ENCODE results near the gene TNRC6C.
"Not testable (repeated sequence)": the region's sequence is repeated elsewhere in the genome, so short reads cannot be mapped to it uniquely, and the experiment has no call there.

Gene TNRC6C

DNA sequence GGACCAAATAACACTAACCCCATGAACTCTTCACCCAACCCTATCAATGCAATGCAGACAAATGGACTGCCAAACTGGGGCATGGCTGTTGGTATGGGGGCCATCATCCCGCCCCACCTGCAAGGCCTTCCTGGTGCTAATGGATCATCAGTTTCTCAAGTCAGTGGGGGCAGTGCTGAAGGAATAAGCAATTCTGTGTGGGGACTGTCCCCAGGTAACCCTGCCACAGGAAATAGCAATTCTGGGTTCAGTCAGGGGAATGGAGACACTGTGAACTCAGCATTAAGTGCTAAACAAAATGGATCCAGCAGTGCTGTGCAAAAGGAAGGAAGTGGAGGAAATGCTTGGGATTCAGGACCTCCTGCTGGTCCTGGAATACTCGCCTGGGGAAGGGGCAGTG, 91.1 kb downstream of the TNRC6C start:
- DNase-seq = no peak

DNA sequence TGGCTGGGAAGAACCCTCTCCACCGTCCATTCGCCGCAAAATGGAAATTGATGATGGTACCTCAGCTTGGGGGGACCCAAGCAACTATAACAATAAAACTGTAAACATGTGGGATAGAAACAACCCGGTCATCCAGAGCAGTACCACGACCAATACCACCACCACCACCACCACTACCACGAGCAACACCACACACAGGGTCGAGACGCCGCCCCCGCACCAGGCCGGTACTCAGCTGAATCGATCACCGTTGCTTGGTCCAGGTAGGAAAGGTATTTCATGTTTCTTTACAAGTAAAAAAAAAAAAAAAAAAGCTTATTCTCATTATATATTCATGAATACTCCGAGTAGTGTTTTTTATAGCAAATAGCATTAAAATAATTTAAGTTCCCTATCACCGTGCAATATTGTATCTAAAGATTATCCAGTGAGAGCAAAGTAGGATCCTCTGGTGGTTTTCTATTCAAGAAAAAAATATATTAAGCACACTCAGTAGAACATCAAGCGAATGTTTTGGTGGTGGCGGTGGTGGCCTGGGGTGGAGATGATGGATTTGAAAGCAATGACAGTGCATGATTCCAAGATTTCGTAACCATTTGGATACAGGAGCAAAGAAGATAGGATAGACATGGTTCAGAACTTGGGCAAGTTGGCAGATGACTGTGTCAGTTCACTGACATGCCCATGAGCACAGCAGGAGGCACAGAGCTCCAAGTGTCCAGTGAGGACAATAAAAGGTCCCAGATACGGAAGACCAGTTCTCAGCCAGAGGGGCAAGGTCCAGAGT, 92.9 kb downstream of the TNRC6C start:
- no peak for DNase-seq

DNA sequence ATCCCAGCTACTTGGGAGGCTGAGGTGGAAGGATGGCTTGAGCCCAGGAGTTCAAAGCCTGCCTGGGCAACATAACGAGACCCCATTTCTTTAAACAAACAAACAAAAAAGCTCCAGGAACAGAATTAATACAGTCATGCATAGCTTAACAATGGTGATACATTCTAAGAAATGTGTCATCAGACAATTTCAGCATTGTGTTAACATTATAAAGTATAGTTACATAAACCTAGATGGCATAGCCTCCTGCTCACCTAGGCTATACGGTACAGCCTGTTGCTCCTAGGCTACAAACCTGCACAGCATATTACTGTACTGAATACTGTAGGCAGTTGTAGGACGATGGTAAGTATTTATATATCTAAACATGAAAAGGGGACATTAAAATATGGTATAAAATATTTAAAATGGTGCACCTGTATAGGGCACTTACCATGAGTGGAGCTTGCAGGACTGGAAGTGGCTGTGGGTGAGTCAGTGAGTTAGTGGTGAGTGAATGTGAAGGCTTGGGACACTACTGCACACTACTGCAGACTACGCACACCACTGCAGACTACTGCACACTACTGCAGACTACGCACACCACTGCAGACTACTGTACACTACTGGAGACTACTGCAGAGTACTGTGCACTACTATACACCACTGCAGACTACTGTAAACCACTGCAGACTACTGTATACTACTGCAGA, 95.4 kb downstream of the TNRC6C start:
- no peak for DNase-seq

DNA sequence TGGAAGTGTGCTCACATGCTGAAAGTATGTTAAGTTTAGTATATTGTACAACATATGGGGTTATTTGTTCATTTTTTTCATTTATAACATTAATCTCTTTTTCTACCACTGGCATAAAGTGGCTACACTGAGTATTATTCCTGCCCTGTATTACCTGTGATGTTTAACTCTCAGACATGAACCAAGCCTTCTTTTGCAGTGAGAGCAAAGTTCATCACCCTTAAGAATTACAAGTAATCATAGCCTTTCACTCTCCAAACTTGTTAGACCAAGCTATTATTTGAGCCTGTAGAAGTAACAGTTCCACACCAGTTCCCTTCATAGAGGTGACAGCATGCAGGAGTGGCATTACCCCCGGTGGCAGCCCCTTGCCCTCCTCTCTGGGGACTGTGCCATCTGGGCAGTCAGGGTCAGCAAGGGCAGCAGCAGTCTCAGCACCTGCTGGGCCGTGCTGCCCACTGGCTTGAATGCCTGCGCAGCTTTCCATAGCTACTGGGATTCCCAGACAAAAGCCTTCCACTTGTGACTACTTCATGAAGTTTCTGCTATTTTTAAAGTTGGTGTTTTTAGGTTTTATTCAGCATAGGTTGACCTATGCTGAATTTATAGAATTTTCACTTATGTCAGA, 98.7 kb downstream of the TNRC6C start:
- no peak for DNase-seq

GRCh38 chr17:78058001-78058400, 99.5 kb downstream of the TNRC6C start:
- no peak for DNase-seq

DNA sequence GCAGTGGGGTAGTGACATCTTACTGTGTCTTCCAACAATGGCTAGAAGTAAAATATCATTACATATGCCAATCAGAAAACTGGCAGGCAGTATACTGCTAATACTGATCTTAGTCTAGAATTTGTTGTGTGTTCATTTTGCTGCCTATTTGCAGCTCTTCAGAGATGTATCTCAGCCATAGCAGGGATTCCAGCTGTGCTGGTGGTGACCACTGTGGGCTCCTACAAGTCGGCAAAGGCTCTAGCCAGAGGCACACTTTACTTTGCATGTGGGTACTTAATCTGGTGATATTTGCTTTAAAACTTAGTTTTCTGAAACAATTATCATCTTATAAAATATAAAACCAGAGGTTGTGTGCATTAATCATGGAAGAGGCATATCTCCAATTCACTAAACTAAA, 100.1 kb downstream of the TNRC6C start:
- no peak for DNase-seq

DNA sequence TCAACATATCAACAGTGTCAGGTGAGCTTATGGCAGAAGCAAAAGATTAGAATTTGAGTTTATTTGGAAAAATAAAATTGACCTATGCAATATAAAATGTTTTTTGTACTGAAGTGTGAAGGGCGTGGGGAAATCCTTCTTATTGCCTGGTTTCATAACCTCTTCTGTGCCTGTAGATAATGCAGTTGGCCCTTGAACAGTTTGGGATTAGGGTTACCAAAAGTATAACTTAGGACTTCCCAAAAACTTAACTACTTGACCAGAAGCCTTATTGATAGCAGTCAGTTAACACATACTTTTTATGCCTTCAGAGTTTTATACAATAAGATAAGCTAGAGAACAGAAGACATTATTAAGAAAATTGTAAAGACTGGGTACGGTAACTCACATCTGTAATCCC, 104.1 kb downstream of the TNRC6C start:
- no peak for DNase-seq

DNA sequence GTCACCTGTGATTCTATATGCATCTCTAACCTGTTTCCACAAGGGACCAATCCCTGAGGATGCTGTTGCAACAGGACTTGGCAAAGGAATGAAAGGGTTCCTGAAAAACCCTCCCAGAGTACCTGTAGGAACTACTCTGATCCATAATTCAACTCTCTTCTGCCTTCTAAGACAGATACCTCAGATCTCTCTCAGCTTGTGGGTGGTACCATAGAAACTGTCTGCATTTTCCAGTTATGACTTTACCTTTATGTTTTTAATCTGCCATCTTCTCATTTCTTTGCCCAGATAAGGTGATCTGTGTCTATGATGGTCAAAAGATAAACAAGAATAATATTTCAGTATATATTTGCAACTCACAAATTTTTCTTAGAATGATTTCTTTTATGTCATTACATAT, 105.0 kb downstream of the TNRC6C start:
- no peak for DNase-seq

DNA sequence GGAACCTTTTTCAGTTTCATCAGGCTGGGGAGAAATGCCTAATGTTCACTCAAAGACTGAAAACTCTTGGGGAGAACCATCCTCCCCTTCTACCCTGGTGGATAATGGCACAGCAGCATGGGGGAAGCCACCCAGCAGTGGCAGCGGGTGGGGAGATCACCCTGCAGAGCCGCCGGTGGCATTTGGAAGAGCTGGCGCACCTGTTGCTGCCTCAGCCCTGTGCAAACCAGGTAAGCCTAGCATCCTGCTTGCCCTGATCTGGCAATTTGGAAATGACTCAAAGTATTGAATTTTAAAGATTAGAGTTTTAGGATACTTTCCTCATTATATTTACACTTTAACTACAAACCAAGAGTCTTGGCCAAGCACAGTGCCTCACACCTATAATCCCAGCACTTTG, 106.2 kb downstream of the TNRC6C start:
- DNase-seq = no peak

DNA sequence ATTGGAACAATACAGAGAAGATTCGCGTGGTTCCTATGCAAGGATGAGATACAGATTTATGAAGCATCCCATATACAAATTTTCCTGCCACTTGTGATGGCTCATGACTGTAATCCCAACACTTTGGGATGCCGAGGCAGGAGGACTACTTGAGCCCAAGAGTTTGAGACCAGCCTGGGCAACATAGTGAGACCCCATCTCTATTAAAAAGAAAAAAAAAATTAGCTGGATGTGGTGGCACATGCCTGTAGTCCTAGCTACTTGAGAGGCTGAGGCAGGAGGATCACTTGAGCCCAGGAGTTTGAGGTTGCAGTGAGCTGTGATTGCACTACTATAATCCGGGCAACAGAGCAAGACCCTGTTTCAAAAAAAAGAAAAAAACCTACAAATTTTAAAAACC, 108.5 kb downstream of the TNRC6C start:
- not testable (repeated sequence) for DNase-seq

- no peak for DNase-seq
Measured at GRCh38 chr17:78069695-78070094, 111.2 kb downstream of the TNRC6C start.

DNA sequence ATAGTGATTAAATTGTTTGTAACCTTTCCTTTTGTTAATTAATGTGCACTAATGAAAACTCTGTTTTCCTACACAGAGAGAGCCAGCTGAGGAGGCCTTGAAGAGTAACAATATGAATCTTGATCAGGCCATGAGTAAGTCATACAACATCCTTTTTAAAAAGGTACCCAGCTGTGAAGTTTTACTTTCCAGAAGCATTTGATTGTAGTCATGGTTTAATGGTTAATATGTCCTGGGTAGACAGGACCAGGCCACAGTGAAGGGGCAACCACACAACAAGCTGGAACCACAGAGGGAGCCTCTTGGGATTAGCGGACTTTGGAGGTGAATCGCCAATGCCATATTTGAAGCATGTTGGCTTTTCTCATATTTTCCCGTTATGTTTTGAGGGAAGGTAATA, 114.5 kb downstream of the TNRC6C start:
- no peak for DNase-seq

DNA sequence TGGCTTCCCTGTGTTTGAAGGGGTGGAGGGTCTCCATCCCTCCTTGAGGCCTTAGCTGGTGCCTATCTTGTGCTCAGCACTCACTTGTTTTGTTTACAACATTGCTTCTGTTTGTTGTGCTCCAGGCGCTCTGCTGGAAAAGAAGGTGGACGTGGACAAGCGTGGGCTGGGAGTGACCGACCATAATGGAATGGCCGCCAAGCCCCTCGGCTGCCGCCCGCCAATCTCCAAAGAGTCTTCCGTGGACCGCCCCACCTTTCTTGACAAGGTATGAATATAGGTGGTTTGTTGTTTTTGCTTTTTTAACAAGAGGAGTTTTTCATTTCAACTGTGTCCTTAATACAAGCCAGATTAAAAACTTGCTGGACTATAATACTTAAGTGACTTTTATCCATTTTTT, 116.5 kb downstream of the TNRC6C start:
- DNase-seq = no peak

DNA sequence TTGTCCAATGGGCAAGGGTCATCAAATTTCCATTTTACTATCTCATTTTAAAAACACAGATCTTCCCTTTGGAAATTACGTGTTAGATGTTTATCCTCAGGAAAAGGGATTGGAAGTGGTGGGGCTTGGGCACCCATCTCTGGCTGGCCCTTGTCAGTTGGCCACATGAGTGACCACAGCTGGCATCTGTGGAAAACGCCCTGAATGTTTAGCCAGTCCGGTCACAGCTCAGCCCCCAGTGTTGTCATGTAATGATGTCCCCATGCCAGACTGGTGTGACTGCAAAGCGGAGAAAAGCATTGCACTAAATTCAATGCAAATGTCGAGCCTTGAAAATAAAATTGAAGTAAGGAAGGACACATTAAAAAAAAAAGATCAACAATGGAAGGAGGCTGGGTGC, 117.0 kb downstream of the TNRC6C start:
- no peak for DNase-seq

- no peak for DNase-seq
Measured at GRCh38 chr17:78079253-78079652, 120.8 kb downstream of the TNRC6C start.

- no peak for DNase-seq
Measured at GRCh38 chr17:78081551-78081950, 123.0 kb downstream of the TNRC6C start.

DNA sequence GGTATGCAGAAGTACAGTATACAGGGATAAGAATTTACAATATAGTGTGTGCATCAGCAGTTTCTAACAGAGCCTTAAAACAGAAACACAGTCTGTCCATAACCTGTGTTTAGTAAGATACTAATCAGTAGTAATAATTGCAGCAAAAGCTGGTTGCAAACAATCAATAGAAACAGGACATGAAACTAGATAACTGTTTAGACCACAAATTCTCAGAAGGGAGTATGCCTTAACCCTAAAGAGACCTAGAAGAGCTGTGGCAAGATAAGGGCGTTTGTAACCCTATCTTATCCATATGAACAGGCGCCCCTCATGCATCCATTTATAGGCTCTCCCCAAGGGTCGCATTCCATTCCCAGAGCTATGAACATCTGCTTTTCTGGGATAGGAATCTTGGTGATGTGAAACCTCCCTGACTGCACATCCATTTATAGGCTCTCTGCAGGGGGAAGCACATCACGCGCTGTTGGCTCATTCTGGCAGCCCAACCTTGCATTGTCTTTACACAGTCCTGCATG, 123.9 kb downstream of the TNRC6C start:
- DNase-seq = not testable (repeated sequence)

DNA sequence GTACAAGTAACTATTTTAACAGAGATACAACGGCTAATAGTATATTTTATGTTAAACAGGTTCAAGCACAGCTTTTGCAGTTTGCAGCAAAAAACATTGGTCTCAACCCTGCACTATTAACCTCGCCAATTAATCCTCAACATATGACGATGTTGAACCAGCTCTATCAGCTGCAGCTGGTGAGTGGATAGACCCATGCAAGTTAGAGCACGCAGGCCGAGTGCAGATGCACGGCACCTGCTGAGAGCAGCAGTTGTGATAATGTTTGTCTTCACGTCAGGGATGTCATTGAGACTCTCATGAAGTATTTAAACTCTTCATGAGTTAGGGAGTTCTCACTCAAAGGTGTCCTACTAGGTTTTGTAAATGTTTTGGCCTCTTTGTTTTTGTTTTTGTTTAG, 124.5 kb downstream of the TNRC6C start:
- no peak for DNase-seq

DNA sequence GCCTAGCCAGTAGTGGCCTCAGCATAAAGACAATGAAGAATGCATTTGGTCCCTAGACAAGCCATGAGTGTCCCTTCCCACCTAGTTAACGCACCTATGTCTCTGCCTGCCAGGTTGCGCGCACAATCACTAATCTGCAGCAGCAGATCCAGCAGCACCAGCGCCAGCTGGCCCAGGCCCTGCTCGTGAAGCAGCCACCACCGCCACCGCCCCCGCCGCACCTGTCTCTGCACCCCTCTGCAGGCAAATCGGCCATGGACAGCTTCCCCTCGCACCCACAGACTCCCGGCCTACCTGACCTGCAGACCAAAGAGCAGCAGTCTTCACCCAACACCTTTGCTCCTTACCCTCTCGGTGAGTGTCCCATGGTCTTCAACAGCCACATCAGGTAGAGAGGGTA, 128.2 kb downstream of the TNRC6C start:
- DNase-seq = no peak

DNA sequence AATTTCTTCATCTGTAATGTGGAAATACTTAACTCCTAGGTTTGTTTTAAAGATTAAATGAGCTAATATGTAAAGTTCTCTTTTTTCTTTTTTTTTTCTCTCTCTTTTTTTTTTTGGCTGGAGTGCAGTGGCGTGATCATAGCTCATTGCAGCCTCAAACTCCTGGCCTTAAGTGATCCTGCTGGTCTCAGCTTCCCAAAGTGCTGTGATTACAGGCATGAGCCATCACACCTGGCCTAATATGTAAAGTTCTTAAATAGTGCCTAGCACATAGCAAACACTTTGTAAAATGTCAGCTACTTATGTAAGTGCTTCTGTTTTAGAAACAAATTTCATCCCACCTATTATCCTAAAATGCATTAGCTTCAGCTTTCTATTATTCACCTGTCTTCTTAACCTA, 130.0 kb downstream of the TNRC6C start:
- DNase-seq = no peak

GRCh38 chr17:78089576-78090281, 131.2 kb downstream of the TNRC6C start:
- no peak for DNase-seq

DNA sequence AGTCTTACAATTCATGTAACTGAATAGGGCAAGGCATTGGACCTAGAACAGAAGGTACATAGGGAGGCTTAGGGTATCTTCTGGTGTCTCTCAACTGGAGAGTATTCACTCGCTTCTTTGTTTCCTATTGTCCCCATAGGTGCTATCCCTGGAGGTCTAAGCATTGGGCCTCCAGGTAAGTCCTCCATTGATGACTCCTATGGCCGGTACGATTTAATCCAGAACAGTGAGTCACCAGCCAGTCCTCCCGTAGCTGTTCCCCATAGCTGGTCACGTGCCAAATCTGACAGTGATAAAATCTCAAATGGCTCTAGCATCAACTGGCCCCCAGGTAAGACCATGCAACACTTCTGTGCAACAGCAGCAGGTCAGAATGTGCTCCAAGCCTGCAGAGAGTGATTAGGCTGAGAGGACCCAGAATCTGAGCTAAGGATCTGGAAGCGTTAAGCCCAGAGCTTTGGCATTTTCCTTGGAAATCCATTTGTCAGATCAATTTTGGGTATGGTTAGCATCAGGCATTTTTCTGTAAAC, 134.4 kb downstream of the TNRC6C start:
- DNase-seq = no peak

GRCh38 chr17:78095035-78095434, 136.5 kb downstream of the TNRC6C start:
- no peak for DNase-seq
